Cardiac muscle cell (in vitro differentiated cells and primary cell): ENCODE results near the gene MCM7. TPM values are rescaled to one million over a fixed set of nuclear protein-coding genes. Genes with fewer than 3 reads are reported as not detected.

ENCODE experiments used
- DNase-seq, 2 donors: peaks; one replicate each; pipeline versions ENCODE4 v3.0.0 to v3.0.0-alpha.2; 2010 to 2017; ENCODE audit warnings: low read depth in 1 of 2, low spot score in 1 of 2
- H3K27ac ChIP-seq: fragments of 200-600 bp; sonication (generic); 2 replicates; pipeline ENCODE4 v1.5.1; 2016
- H3K27me3 ChIP-seq: fragments of 200-600 bp; sonication (generic); 2 replicates; pipeline ENCODE4 v1.6.0; 2016; ENCODE audit warnings: control low read depth
- H3K36me3 ChIP-seq: fragments of 200-600 bp; sonication (generic); 2 replicates; pipeline ENCODE4 v1.5.1; 2016; ENCODE audit warnings: control low read depth
- H3K4me1 ChIP-seq: fragments of 200-600 bp; sonication (generic); 2 replicates; pipeline ENCODE4 v1.8.1; 2017; ENCODE audit warnings: low read depth, mild to moderate bottlenecking, mixed run types
- H3K4me3 ChIP-seq: fragments of 200-600 bp; sonication (generic); 2 replicates; pipeline ENCODE4 v1.5.1; 2016; ENCODE audit warnings: mild to moderate bottlenecking
- H3K9me3 ChIP-seq: fragments of 200-600 bp; sonication (generic); 2 replicates; pipeline ENCODE4 v1.5.1; 2017; ENCODE audit warnings: low read depth, mild to moderate bottlenecking, control low read depth
- CTCF ChIP-seq: IDR thresholded peaks from 2 replicates; pipeline ENCODE4 v1.5.1; 2012; ENCODE audit warnings: low read depth, mild to moderate bottlenecking, low read length
- polyA plus RNA-seq: library from polyadenylated mRNA; unstranded; fragments of >200 nt; fragmentation: Nextera tagmentation; extraction: Ambion mirVana; gene quantifications from 2 replicates; pipeline ENCODE4 v1.2.1, GENCODE V29; 2016
- total RNA-seq: library from RNA; depleted of rRNA; stranded (reverse); fragments of >200 nt; gene quantifications from 2 replicates; pipeline ENCODE4 v1.2.3, GENCODE V29; 2016

Gene MCM7
- total and polyA plus RNA-seq, 2 experiments from 2014 or later = 68.9 to 105 TPM

- no peak for TF ChIP-seq CTCF
- Histone ChIP-seq H3K4me3 (no peak overlapping the region), H3K27ac (no peak overlapping the region), H3K9me3 (no peaks in the 10 kb centered on the region), H3K27me3 (no peaks in the 10 kb centered on the region), H3K36me3 (peaks cover 62% of the 10 kb centered on the region), H3K4me1 (peaks cover 2% of the 10 kb centered on the region)
- DNase-seq = no peak
Observed at GRCh38 chr7:100091411-100092181, 9.6 kb downstream of the MCM7 start.

GRCh38 chr7:100090527-100091410 is 10.4 kb downstream of the MCM7 start:
- no peaks in the 10 kb centered on the region for H3K27me3 ChIP-seq
- peaks cover 2% of the 10 kb centered on the region for H3K4me1 ChIP-seq
- no peaks in the 10 kb centered on the region for H3K9me3 ChIP-seq
- H3K27ac ChIP-seq = no peak overlapping the region
- DNase-seq = no peak
- peaks cover 53% of the 10 kb centered on the region for H3K36me3 ChIP-seq
- no peak for TF ChIP-seq CTCF
- H3K4me3 ChIP-seq = no peak overlapping the region

GRCh38 chr7:100089458-100090196 is 11.6 kb downstream of the MCM7 start:
- Histone ChIP-seq H3K4me3 (peak overlapping the region; percentile 67), H3K27ac (peak overlapping the region; percentile 80), H3K27me3 (no peaks in the 10 kb centered on the region), H3K36me3 (peaks cover 42% of the 10 kb centered on the region), H3K9me3 (no peaks in the 10 kb centered on the region), H3K4me1 (peaks cover 2% of the 10 kb centered on the region)
- TF ChIP-seq CTCF = no peak
- no peak for DNase-seq

- Histone ChIP-seq H3K4me3 (peak within 1 kb of the TSS; percentile 67), H3K27me3 (no peaks in the 10 kb centered on the region), H3K9me3 (no peaks in the 10 kb centered on the region), H3K4me1 (peaks cover 2% of the 10 kb centered on the region), H3K36me3 (peaks cover 34% of the 10 kb centered on the region), H3K27ac (peak within 1 kb of the TSS; percentile 80)
- DNase-seq = peak; percentile 81 to 85
- no peak for TF ChIP-seq CTCF
Observed at GRCh38 chr7:100088621-100089457, 12.4 kb downstream of the MCM7 start, which contains the start of gene COPS6. TSS of gene COPS6 (plus strand) at chr7:100088969. CDS start at chr7:100088991, 22 bp downstream.
